ENCODE results near the gene SAMHD1.
"Not testable (repeated sequence)": the region's sequence is repeated elsewhere in the genome, so short reads cannot be mapped to it uniquely, and the experiment has no call there.

The SAMHD1 gene

DNA sequence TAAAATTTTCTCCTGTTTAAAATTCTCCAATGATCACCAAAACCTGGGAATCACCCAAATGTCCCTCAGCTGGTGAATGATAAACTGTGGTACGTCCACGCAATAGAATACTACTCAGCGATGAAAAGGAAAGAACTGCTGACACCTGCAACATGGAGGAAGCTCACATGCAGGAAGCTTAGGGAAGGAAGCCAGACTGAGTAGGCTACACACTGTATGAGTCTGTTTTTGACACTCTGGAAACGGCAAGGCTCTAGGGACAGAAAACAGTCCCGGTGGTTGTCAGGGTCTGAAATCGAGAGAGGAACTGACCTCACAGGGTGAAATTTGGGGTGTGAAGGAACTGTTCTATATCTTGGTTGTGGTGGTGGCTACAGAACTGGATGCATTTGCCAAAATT, 100.7 kb downstream of the SAMHD1 start:
- no peak for DNase-seq

DNA sequence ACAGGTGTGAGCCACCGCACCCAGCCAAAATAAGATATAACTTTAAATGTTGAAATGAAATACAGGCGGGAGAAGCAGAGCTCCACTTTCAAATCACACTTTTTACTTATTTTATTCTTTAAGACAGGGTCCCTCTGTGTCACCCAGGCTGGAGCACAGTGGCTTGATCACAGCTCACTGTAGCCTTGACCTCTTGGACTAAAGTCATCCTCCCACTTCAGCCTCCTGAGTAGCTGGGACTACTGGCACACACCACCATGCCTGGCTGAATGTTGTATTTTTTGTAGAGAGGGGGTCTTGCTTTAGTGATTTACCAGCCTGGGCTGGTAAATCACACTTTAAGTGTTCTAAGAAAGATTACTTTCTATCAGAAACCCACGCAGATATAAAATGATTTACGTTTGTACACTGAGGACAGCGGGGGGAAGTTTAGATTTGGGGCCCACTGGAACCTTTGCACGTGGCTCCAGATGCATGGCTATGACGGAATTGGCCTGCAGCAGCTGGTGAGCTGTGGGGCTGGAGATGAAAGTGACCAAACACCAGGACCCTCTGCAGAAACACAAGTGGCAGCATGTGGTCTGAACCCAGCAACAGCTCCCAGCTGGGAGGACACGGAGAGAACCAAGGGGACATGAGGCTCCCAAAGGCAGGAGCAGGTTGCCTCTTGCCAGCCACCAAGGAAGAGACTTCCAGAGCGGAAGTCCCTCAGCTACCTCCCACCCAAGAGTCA, 102.0 kb downstream of the SAMHD1 start:
- DNase-seq: no peak

DNA sequence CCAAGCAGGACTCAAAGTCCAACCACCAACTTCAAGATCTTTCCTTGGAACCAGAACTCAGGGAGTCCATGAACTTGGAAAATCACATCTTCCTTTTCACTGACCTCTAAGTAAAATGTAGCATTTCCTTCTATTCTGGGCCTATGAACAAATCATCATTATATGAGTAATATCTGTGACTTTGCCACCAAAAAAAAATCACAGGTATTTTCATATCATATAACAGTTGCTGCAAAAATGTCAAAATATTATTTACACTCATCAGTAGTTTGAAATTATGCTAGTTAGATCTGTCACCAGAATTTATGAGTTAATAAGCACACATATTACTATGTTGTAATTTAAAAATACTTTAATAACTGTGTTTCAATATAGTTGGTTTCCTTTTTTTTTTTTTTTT, 102.8 kb downstream of the SAMHD1 start:
- no peak for DNase-seq

DNA sequence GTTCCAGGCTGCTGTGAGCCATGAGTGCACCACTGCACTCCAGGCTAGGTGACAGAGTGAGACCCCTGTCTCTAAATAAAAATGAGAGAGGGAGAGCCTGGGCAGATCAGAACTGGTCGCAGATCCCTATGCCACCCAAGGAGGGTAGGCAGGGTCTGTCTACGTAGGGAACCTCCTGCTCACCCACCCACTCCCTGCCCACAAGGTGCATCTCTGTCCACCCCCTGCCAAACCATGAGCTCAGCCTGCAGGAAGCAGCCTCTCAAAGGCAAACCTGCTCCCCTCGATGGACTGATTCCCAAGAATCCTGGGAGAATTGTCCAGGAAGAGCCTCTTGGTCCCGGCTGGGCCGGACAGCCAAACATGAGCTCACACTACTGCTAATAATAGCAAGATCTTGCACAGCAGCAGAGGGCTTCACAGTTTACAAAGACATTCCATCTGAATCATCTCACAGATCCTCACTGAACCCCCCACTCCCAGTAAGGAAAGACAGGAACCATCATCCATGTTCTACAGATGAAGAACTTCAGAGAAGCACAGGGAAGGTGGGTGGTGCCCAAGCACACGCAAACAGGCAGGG, 103.3 kb downstream of the SAMHD1 start:
- no peak for DNase-seq

DNA sequence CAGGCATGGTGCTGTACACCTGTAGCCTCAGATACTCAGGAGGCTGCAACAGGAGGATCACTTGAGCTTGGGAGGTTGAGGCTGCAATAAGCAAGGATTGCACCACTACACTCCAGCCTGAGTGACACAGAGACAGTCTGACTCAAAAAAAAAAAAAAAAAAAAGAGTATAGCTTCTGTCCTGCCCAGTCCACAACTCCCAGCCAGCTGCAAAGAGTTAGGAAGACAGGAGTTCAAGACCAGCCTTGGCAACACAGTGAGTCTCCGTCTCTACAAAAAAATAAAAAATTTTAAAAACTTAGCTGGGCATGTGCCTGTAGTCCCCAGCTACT, 103.8 kb downstream of the SAMHD1 start:
- no peak for DNase-seq

DNA sequence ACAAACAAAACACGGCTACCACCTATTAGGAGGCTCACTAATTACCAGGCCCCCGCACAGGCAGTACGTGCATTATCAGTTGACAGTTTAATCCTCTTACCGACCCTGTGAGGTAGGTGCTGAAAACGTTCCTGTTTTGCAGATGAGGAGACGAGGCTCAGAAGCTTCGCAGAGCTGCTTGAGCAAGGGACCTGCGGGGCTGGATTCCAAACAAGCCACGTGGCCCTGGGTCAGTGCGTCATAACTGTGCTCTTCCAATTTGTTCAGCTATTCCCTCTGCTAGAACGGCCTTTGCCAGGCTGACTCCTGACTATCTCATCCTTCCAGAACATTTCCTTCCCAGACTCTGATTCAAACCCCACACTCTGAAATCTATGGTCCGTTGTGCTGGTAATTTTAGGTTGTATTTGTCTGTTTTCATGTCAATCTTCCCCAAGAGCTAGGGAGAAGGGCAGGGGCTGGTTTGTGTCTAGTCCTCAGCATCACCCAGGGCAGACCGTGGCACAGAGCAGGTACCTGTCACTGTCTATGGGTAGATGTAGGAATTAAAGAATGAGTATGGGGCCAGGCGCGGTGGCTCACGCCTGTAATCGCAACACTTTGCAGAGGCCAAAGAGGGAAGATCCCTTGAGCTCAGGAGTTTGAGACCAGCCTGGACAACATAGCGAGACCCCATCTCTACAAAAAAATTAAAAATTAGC, 104.3 kb downstream of the SAMHD1 start:
- DNase-seq: no peak

DNA sequence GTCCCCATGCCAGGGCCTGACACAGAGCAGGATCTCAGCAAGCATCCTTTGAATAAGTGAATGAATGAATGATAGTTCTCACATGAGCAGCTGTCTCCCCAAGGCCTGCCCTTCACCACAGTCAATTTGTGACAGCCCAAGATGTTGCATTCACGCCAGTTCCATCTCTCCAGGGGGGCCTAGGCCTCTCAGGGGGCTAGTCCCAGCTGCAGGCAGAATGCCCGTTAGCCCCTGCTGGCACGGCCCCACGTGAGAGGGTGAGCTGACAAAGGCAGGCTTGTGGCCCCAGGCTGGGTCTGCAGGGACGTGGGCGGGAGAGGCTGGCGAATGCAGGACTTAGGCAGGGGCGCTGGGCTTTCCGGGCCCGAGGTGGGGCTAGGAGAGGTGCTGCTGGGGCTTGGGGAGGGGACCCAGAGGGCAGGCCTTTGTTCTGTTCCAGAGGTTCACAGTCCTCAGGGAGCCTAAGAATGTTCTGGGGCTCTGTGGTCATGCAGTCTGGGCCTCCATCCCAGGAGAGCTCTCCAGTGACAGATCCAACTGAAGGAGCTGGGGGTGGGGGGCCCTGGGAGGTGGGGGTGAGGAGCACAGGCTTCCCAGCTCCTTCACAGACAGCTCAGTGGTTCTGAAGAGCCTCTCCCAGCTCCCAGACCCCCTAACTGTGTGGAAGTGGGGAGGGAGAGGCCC, 106.1 kb downstream of the SAMHD1 start:
- DNase-seq: no peak

DNA sequence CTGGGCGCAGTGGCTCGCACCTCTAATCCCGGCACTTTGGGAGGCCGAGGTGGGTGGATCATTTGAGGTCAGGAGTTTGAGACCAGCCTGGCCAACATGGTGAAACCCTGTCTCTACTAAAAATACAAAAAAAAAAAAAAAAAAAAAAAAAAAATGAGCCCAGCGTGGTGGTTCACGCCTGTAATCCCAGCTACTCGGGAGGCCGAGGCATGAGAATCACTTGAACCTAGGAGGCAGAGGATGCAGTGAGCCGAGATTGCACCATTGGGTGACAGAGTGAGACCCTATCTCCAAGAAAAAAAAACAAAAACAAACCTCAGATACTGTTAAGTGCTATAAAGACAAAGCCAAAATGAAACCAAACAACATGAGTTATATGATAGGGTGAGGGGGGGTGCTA, 110.5 kb downstream of the SAMHD1 start:
- DNase-seq: not testable (repeated sequence)
